A673 (cell line): ENCODE measurements around the gene HOXC6.

Experiments
- EZH2 ChIP-seq: fragments of 200-600 bp; sonication (generic); IDR thresholded peaks from 2 replicates; pipeline ENCODE4 v1.6.1; 2017; ENCODE audit warnings: borderline replicate concordance, low read depth, mild to moderate bottlenecking, mixed read lengths, antibody characterized with exemption, low read length; ENCODE audit not compliant: poor library complexity, severe bottlenecking
- TF ChIP-seq, protein P1 (sequence below): fragments of 300-800, 200-600 bp; sonication (generic); conservative IDR thresholded peaks from 2 replicates; pipeline ENCODE4 v1.5.1; 2017; ENCODE audit warnings: low read depth, mild to moderate bottlenecking, antibody characterized with exemption, low read length, moderate library complexity, mixed read lengths

DNA sequence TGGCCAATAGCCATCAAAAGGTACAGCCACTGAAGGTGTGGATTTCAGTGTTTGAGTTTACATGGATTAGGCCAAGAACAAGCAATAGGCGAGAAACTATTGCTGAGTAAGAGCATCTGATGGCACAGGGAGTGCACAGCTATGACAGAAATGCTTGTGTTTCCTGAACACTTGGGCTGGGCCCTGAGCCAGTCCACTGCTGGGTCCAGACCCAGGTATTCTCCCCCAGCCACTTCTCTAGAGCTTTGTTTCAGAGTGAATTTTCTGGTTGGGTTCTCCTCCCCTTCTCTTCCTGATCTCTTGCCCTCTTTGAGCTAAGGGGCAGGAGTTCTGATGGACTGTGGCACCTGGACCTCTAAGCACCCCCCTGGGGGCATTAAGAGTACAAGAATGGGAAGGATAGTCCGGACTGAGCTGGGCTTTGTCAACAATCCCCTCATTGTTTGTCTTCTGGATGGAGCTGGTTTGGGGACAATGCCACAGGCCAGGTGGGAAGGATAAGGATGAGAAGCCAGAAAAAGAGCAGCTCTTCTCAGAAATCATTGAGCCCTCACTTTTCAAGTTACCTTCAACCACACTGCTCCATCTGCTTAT is 13.0 kb downstream of the HOXC6 start:
- TF ChIP-seq, protein P1, sequence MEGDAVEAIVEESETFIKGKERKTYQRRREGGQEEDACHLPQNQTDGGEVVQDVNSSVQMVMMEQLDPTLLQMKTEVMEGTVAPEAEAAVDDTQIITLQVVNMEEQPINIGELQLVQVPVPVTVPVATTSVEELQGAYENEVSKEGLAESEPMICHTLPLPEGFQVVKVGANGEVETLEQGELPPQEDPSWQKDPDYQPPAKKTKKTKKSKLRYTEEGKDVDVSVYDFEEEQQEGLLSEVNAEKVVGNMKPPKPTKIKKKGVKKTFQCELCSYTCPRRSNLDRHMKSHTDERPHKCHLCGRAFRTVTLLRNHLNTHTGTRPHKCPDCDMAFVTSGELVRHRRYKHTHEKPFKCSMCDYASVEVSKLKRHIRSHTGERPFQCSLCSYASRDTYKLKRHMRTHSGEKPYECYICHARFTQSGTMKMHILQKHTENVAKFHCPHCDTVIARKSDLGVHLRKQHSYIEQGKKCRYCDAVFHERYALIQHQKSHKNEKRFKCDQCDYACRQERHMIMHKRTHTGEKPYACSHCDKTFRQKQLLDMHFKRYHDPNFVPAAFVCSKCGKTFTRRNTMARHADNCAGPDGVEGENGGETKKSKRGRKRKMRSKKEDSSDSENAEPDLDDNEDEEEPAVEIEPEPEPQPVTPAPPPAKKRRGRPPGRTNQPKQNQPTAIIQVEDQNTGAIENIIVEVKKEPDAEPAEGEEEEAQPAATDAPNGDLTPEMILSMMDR = no peak
- no peak for TF ChIP-seq EZH2
